ENCODE results near the gene B4GALT6.

B4GALT6 gene

DNA sequence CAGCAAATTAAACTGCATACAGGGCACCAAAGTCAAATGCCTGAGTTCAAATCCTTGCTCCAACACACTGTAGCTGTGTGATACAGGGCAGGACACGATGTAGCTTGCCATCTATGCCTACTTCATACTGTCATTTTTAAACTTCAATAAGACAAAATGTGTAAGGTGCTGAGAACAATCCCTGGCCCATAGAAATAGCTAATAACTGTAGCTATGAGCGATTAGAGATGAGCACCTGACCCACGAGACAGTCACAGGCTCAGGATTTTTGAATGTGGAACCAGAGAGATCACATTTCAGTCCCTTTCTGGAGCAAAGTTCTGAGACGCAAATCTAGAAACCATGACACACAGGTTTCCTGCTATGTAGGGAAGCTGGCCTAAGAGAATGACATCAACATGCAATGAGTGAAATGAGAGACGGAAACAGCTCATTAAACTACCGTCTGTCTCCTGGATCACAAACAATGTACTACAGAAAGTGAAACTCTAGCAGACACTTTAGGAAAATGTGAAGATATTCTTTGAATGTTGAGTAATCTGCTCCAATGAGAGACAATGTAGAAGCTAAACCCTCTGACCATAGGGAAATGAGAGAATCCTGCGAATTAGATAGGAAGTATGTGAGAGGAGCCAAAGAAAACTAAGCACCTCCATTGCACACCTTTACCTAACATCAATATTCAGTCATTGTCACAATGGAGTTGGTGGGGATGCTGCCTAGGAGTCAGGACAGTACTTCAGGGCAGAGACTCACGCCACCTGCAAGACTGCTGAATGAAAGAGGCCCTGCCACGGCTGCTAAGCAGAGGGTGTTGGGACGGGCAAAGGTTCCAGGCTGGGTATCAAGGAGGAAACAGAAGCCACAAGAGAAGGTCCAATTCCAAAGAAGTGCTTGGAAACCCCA is 25.5 kb downstream of the B4GALT6 start:
- DNase-seq: no peak

GRCh38 chr18:31657823-31658669 is 26.3 kb downstream of the B4GALT6 start:
- DNase-seq: no peak

GRCh38 chr18:31656754-31657153 is 27.6 kb downstream of the B4GALT6 start:
- no peak for DNase-seq

DNA sequence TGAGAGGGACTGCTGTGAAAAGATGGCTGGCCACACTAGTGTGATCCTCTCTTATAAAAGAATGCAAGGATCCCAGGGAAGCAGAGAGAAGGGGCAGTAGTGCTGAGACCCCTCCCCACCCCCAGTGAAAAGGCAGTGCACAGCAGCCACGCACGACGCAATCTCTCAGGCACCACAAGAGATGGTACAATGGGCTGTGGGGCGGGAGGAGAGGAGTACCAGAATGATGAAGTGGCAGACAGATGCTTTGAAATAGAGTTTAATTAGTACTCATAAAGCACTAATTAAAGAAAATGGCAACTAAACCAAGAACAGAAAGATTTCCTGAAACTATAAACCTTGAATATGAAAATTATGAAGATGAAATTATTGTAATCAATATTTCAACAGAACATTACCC is 29.0 kb downstream of the B4GALT6 start:
- DNase-seq: no peak

- DNase-seq: no peak
These were observed 31.5 kb downstream of the B4GALT6 start for GRCh38 chr18:31652877-31653276.

GRCh38 chr18:31652357-31652756 is 32.0 kb downstream of the B4GALT6 start:
- DNase-seq: no peak

DNA sequence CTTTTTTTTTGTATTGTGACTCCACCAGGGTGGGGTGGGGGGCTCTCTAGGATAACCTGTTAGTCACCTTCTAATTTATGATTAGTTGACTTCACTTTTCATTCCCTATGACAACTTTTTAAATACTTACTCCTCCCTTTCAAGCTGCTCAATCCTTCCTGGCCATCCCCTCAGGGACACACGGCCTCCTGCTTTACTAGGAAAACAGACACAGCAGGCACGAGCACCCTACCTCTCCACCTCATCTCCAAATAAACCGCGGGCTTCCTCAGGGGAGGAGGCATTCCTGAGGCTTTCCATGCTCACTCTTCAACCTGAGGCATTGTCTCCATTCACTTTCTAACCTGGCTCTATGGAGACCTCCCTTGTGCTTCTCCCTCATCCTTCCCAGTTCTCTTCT is 33.0 kb downstream of the B4GALT6 start:
- DNase-seq: no peak

- DNase-seq: no peak
These were observed 34.2 kb downstream of the B4GALT6 start for GRCh38 chr18:31649978-31650719.

DNA sequence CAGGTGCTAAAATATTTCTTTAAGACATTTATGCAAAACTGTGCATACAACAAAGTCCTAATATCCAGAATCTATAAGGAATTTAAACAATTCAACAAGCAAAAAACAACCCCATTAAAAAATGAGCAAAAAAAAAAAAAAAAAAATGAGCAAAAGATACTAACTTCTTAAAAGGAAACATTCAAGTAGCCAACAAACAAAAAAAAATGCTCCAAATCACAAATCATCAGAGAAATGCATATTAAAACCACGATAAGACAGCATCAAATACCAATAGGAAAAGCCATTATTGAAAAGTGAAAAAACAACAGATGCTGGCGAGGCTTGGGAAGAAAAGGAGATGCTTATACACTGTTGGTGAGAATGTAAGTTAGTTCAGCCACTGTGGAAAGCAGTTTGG is 34.9 kb downstream of the B4GALT6 start:
- DNase-seq: no peak

GRCh38 chr18:31648966-31649429 is 35.4 kb downstream of the B4GALT6 start:
- DNase-seq: no peak

- DNase-seq: no peak
These were observed 35.9 kb downstream of the B4GALT6 start for GRCh38 chr18:31648458-31648857.

GRCh38 chr18:31647127-31647753 is 37.1 kb downstream of the B4GALT6 start:
- no peak for DNase-seq

GRCh38 chr18:31646332-31647126 is 37.9 kb downstream of the B4GALT6 start:
- DNase-seq: no peak

GRCh38 chr18:31645411-31645810 is 39.0 kb downstream of the B4GALT6 start:
- no peak for DNase-seq

GRCh38 chr18:31643003-31643402 is 41.4 kb downstream of the B4GALT6 start:
- no peak for DNase-seq

DNA sequence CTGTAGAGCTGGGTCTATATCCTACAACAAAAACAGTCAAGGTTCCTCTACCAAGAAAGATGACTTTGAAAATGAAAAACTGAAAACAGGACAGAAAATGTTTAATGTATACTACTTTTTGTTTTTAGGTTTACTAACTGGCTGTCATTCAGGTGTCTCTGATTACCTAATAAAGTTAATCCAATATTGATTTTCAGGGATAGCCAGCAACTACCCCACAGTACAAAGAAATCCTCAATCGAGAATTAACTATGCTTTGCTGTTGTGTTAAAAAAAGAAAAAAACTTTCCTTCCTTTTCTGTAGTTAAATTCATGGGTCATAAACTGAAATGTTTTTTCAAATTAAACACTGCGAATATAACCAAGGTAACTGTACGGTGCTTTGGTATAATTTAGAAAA is 46.9 kb downstream of the B4GALT6 start:
- DNase-seq: no peak

GRCh38 chr18:31636387-31636786 is 48.0 kb downstream of the B4GALT6 start:
- DNase-seq: no peak

GRCh38 chr18:31634331-31634713 is 50.1 kb downstream of the B4GALT6 start:
- DNase-seq: no peak

- DNase-seq: no peak
These were observed 50.7 kb downstream of the B4GALT6 start for GRCh38 chr18:31633392-31634330.

- no peak for DNase-seq
These were observed 52.0 kb downstream of the B4GALT6 start for GRCh38 chr18:31632356-31632755.

GRCh38 chr18:31631526-31631925 is 52.9 kb downstream of the B4GALT6 start:
- DNase-seq: no peak

All from RPMI8226 (cell line).